Mesodermal cell (in vitro differentiated cells): ENCODE measurements around the gene TTLL11.

Source experiments
- H3K27ac ChIP-seq: 2 replicates; pipeline ENCODE4 v1.7.0; 2013; ENCODE audit warnings: mild to moderate bottlenecking, low read depth, low read length, moderate library complexity; ENCODE audit not compliant: severe bottlenecking
- H3K36me3 ChIP-seq: 2 replicates; pipeline ENCODE4 v1.7.1; 2013; ENCODE audit warnings: mild to moderate bottlenecking, low read length, moderate library complexity; ENCODE audit not compliant: control insufficient read depth, insufficient read depth
- H3K4me1 ChIP-seq: one replicate; pipeline ENCODE4 v1.7.1; 2013; ENCODE audit warnings: mild to moderate bottlenecking, low read length; ENCODE audit not compliant: insufficient read depth, control insufficient read depth, poor library complexity, severe bottlenecking
- H3K4me3 ChIP-seq: 2 replicates; pipeline ENCODE4 v1.7.0; 2013; ENCODE audit warnings: low read length, control low read depth, mild to moderate bottlenecking; ENCODE audit not compliant: insufficient read depth, poor library complexity, severe bottlenecking; ENCODE audit errors: extremely low read depth
- H3K9me3 ChIP-seq: 2 replicates; pipeline ENCODE4 v1.7.1; 2013; ENCODE audit warnings: mild to moderate bottlenecking, low read length, moderate library complexity; ENCODE audit not compliant: control insufficient read depth
- WGBS, 2 experiments: methylation state at CpG; one replicate each; pipeline ENCODE4 v1.1.5; 2013; ENCODE audit warnings: missing lambda C conversion rate in 2 of 2; ENCODE audit not compliant: insufficient coverage in 2 of 2; 5-methylcytosine and 5-hydroxymethylcytosine counted together

The TTLL11 gene

GRCh38 chr9:121782514-121783110 lies 310.5 kb downstream of the TTLL11 start:
- Histone ChIP-seq H3K4me3 (no peak overlapping the region), H3K27ac (no peak overlapping the region), H3K9me3 (no peaks in the 10 kb centered on the region), H3K36me3 (peaks cover 71% of the 10 kb centered on the region), H3K4me1 (peaks cover 28% of the 10 kb centered on the region)
- 95 to 97% methylated on average over 8 to 16 of the region's 17 CpGs for WGBS, 2 experiments

- Histone ChIP-seq H3K27ac (no peak overlapping the region), H3K4me3 (no peak overlapping the region), H3K9me3 (no peaks in the 10 kb centered on the region), H3K36me3 (peaks cover 78% of the 10 kb centered on the region), H3K4me1 (peaks cover 28% of the 10 kb centered on the region)
- WGBS, 2 experiments = 94 to 95% methylated on average over 12 to 14 of the region's 17 CpGs
These were observed 311.2 kb downstream of the TTLL11 start for GRCh38 chr9:121781701-121782464.

GRCh38 chr9:121781145-121781548 lies 312.0 kb downstream of the TTLL11 start:
- Histone ChIP-seq H3K4me3 (no peak overlapping the region), H3K36me3 (peaks cover 85% of the 10 kb centered on the region), H3K9me3 (no peaks in the 10 kb centered on the region), H3K4me1 (peaks cover 28% of the 10 kb centered on the region), H3K27ac (no peak overlapping the region)
- 96 to 100% methylated on average over 3 to 7 of the region's 8 CpGs for WGBS, 2 experiments

GRCh38 chr9:121780177-121781040 lies 312.7 kb downstream of the TTLL11 start:
- Histone ChIP-seq H3K9me3 (no peaks in the 10 kb centered on the region), H3K4me1 (peaks cover 28% of the 10 kb centered on the region), H3K4me3 (no peak overlapping the region), H3K27ac (no peak overlapping the region), H3K36me3 (peaks cover 89% of the 10 kb centered on the region)
- WGBS, 2 experiments = 94% methylated on average over 9 to 16 of the region's 17 CpGs

GRCh38 chr9:121779381-121780117 lies 313.6 kb downstream of the TTLL11 start:
- H3K9me3 ChIP-seq = no peaks in the 10 kb centered on the region
- peaks cover 28% of the 10 kb centered on the region for H3K4me1 ChIP-seq
- no peak overlapping the region for H3K27ac ChIP-seq
- H3K4me3 ChIP-seq = no peak overlapping the region
- WGBS, 2 experiments = 83 to 86% methylated on average over 10 to 12 of the region's 13 CpGs
- H3K36me3 ChIP-seq = peaks cover 88% of the 10 kb centered on the region

GRCh38 chr9:121778252-121779225 lies 314.6 kb downstream of the TTLL11 start:
- H3K27ac ChIP-seq = no peak overlapping the region
- peaks cover 19% of the 10 kb centered on the region for H3K4me1 ChIP-seq
- WGBS, 2 experiments = no CpG with 5 or more reads among the region's 4 CpGs
- peaks cover 88% of the 10 kb centered on the region for H3K36me3 ChIP-seq
- no peak overlapping the region for H3K4me3 ChIP-seq
- no peaks in the 10 kb centered on the region for H3K9me3 ChIP-seq

- no peak overlapping the region for H3K4me3 ChIP-seq
- H3K9me3 ChIP-seq = no peaks in the 10 kb centered on the region
- no peak overlapping the region for H3K27ac ChIP-seq
- H3K4me1 ChIP-seq = peaks cover 13% of the 10 kb centered on the region
- H3K36me3 ChIP-seq = peaks cover 88% of the 10 kb centered on the region
- 96 to 98% methylated on average over 6 of the region's 8 CpGs for WGBS, 2 experiments
These were observed 316.1 kb downstream of the TTLL11 start for GRCh38 chr9:121776739-121777637.

- H3K27ac ChIP-seq = no peak overlapping the region
- peaks cover 86% of the 10 kb centered on the region for H3K36me3 ChIP-seq
- WGBS, 2 experiments = 95 to 96% methylated on average over 19 to 21 of the region's 23 CpGs
- H3K4me1 ChIP-seq = peaks cover 21% of the 10 kb centered on the region
- no peaks in the 10 kb centered on the region for H3K9me3 ChIP-seq
- H3K4me3 ChIP-seq = no peak overlapping the region
These were observed 316.9 kb downstream of the TTLL11 start for GRCh38 chr9:121776001-121776738.
